Activated T-helper 1 cell treated with Interleukin-2 at 50 U/mL for 16 hours (primary cell): Measurements from ENCODE around the gene SIX3.

ENCODE experiments used
- DNase-seq: peaks from one replicate; pipeline ENCODE4 v3.0.0-alpha.2; 2020; ENCODE audit warnings: low read depth

Gene SIX3

DNA sequence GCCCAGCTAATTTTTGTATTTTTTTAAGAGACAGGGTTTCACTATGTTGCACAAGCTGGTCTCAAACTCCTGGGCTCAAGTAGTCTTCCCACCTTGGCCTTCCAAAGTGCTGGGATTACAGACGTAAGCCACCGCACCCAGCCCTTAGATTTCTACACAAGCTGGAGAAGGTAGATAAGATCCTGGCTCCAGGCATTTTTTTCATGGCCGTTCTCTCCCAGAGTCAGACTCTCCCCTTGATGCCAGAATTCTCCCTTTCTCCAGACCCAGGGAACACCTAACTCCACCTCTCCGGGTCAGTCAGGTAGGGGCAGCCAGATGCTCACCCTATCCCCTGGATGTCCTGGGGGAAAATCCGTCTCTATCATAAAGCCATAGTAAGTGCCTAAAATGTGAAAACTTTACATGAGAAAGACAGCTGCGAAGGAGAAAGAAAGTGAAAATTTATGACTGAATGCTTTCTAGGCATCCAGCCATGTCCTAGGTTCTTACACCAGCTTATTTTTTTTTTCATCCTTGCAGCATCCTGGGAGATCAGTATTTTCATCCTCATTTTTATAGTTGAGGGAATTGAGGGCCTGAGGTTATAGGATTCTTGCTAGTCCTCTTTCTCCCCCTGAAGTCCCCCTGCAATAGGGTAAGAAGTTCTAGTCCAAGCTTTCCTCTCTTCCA lies 16.3 kb downstream of the SIX3 start:
- DNase-seq, result no peak

DNA sequence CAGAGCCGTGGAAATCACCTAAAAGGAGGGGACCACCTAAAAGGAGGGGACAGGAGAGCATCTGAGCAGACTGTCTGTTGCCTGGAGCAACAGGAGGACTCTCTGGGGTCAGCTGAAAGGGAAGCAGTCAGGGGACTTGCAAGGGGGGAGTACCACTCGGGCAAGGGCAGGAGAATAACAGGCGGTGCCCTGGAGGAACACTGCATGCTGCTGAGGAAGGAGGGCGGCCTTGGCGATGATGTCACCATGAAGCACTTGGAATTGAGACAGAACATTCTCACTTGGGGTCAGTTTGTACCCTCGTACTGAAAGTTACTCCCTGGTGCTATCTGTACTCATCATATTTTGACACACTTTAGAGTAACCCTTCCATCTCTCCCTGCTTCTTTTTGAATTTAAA lies 18.4 kb downstream of the SIX3 start:
- no peak for DNase-seq

GRCh38 chr2:44960871-44961270 lies 19.4 kb downstream of the SIX3 start:
- DNase-seq, result no peak

DNA sequence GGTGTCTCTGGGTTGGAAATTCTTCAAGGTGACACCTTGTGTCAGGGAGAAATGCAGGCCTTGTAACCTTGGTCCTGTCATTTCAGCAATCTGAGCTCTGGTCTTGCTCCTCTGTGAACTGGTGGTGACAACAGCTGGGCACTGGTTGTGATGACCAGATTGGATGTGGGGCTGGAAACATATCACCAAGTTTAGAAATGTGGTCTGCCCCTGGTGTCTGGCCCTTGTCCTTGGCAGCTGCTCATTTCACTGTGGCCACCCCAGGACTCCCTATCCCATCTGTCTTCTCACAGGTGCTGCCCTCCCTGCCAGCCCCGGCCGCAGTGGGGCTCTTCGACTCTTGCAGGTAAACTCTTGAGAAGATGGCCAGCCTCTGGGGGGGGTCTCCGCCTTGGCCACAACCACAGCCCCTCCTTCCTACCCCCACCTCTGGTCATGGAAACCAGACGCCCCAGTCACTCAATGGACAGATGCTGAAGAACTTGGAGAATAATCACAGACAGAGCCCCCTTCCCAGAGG lies 20.7 kb downstream of the SIX3 start:
- no peak for DNase-seq

DNA sequence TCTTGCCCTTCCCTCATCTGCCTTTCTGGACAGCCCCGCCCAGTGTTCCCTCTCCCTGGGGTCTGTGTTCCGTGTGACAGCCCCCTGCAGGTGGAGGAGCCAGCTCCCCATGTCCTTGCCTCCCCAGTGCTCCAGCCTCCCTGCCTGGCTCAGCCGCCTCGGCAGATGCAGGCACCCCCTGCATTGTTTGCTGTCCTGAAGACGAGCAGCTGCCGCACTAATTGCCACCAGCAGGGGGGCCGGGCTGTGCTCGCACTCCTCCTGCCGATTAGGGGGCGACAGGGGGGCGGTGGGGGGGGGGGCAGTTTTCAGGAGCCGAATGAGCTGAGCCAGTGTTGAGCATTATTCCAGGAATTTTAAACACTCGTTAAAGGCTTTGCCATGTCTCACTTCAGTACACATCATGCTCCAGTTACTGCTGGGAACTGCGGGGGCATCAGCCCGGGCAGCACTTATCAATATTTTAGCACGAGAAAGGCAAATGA lies 23.3 kb downstream of the SIX3 start:
- DNase-seq, result no peak

DNA sequence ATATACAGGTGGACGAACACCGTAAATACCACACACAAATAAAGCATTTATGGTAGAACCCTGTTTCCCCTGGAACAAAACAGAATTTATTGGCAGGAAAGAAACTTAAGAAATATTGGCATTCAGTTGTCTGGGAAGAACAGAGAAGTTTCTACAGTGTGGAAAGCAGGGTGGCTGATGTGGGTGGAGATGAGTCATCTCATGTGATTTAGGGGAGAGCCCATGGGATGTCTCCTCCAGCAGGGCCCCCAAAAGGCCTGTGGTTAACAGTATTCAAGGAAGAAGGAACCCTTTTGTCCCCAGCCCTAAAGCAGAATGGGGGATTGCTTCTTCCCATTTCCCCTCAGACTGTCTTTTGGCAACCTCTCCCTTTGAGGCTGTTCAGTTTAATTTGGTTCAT lies 24.2 kb downstream of the SIX3 start:
- no peak for DNase-seq

GRCh38 chr2:44967056-44967455 lies 25.6 kb downstream of the SIX3 start:
- DNase-seq, result no peak

- DNase-seq, result no peak
Measured at GRCh38 chr2:44967727-44968432, 26.4 kb downstream of the SIX3 start.

DNA sequence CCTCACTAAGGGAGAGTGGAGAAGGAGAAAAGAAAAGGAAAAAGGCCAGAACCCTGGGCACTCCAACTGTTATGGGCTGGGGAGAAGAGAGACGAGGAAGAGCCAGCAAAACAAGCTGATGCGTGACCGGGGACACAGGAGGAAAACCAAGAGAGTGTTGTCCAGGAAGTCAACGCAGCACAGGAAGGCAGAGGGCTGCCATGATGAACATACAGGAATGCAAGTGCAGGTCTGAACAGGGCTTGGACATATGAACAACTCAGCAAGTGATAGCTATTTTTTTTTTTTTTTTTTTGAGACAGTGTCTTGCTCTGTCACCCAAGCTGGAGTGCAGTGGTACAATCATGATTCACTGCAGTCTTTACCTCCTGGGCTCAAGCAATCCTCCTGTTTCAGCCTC lies 28.4 kb downstream of the SIX3 start:
- no peak for DNase-seq

- DNase-seq, result no peak
Measured at GRCh38 chr2:44970846-44971450, 29.4 kb downstream of the SIX3 start.

DNA sequence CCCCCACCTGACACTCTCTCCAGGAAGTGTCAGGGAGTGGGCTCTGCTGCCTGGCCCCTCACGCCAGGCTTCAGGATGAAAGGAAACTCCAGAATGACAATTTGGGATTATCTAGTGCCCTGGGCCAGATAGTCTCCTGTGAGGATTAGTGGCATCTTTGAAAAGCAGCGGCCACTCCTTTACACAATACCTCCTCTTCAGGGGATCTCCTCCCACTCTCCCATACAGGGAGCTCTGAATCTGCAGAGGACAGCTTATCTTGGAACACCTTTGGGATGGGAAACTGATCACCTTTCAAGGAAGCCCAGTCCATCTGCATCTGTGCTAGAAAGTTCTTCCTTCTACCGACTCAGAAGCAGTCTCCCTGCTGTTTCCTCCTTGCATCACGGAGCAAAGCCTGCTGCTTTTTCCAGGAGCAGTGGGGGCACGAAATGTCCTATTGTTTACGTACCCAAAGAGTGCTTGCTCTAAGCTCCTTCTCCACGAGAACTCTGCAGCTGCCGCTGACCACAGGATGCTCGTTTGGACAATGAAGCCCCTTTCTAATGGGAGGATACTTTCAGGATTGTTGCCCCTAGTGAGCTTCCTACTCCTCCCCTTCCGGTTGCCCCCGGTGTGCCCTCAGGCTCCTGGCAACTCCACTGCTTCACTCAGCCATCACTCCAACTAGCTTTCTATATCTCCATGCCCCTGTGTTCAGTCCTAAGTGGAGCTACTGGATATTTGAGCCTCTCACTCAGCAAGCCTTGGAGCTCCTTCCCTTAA lies 31.5 kb downstream of the SIX3 start:
- DNase-seq, result no peak

DNA sequence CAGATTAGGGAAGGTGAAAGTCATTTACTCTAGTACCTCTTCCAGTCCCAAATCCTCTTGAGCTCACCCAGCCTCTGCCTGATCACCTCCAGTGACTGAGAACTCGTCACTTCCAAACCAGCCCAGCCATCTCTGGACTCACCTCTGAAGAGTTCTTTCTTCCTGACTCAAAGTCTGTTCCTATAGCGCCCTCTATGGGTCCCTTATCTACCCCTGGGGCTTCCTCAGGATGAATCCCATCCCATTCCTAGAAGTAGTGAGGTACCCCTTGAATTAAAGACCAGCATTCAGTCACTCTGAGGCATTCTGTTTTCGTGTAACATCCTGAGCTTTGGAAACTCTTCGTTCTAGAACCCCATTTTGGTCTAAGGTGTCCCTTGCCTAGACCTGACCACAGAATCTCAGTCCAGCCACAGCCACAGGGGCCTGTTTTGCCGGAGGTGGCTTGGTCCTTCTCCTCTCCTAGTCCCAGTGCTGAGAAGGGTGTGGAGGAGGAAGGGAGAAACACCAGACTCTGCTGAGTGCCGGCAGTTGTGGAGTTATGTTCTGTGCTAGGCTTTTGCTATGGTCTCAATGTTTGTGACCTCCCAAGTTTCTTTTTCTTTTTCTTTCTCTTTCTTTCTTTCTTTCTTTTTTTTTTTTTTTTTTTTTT lies 32.7 kb downstream of the SIX3 start:
- DNase-seq, result no peak

DNA sequence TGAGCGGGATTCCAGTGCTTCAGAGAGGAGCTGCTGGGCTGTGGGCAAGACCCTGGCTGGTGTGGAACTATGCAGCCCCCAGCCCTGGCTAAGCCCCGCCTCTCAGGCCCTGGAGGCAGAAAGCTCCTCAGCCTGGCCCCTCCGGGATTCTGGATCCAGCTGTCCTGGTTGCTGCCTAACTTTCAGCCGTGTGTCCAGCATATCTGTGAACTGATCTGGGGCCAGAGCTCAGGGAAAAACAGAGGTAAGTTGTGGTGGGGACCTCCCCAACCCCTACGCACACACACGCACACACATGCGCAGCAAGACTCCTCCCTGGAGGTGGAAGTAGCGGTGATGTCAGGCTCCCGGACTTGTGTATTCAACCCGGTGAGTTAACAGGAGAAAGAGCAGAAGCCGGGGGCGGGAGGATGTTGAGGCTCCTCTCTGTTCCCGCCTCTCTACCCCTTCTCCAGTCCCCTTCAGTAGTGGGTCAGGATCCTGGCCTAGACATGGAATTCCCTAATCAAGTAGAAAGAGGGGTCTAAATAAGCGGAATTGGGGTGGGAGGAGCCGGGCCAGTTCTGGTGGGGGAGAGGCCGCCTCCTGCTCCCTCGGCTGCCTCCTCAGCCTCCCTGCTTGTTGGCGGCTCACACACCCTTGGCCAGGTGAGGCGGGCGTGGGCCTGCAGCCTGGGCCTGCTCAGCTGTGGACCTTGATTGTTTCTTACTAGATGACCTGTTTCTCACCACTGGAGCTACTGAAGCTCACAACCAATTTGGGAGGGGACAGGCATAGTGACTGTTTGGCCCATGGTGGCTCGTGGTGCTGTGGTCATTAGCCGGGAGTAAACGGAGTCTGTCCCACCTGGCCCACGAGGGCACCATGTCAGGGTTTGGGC lies 34.3 kb downstream of the SIX3 start:
- DNase-seq, result no peak

DNA sequence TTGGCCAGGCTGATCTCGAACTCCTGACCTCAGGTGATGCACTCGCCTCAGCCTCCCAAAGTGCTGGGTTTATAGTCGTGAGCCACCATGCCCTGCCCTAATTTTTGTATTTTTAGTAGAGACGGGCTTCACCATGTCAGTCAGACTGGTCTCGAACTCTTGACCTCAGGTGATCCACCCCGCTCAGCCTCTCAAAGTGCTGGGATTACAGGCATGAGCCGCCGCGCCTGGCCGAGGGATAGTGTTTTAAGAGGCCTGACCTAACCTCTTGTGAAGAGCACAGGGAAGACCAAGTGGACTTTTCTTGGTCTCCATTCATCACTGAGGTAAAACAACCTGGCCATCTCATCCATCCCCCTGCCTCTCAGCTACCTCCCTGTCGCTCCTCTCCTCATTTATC lies 38.1 kb downstream of the SIX3 start:
- DNase-seq, result no peak

- DNase-seq, result no peak
Measured at GRCh38 chr2:44980751-44981713, 39.5 kb downstream of the SIX3 start.

- peak; percentile 19 for DNase-seq
Measured at GRCh38 chr2:44981714-44982108, 40.2 kb downstream of the SIX3 start.

GRCh38 chr2:44983836-44984604 lies 42.5 kb downstream of the SIX3 start:
- DNase-seq, result no peak

GRCh38 chr2:44989176-44989575 lies 47.7 kb downstream of the SIX3 start:
- DNase-seq, result no peak

DNA sequence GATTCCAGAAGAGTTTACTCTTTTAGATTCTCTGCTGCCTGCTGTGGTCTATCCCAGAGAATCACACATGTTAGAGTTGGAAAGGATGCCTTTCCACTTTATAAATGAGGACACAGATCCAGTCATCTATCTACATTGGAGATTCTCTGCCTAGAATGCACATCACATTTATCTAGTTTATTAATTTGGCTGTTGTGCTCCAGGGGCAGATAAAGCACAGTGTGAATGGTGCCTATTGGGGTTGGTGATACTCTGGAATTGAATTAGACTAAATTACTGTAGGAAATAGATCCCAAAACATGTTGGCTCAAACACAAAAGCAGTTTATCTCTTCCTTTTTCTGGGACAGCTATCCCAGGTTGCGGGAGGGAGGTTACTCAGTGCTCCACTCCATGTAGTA lies 52.9 kb downstream of the SIX3 start:
- DNase-seq, result no peak
